AG10803 (cell line): Measurements from ENCODE around the gene TBL3.
A peak's percentile ranks its signal among the peaks of the same experiment; 100 is the strongest.

ENCODE experiments used
- DNase-seq: peaks from one replicate; pipeline ENCODE4 v3.0.0; 2010; ENCODE audit warnings: low read depth
- H3K4me3 ChIP-seq: 2 replicates; pipeline ENCODE4 v1.5.1; 2011; ENCODE audit warnings: mild to moderate bottlenecking, low read length, control low read depth
- CTCF ChIP-seq: conservative IDR thresholded peaks from 2 replicates; pipeline ENCODE4 v1.5.1; 2011; ENCODE audit warnings: mild to moderate bottlenecking, low read length, control low read depth, inconsistent platforms

TBL3 gene

GRCh38 chr16:2025878-2026460, 54.1 kb downstream of the TBL3 start:
- no peak for TF ChIP-seq CTCF
- DNase-seq, result no peak
- H3K4me3 ChIP-seq, result peak overlapping the region; percentile 55

GRCh38 chr16:2026461-2027023, 54.7 kb downstream of the TBL3 start, which contains the start of gene NHERF2:
Gene NHERF2, plus strand, starts transcription at chr16:2026902. Its CDS starts 104 bp downstream, at chr16:2027006.
- H3K4me3 ChIP-seq, result peak within 1 kb of the TSS; percentile 73
- no peak for DNase-seq
- no peak for TF ChIP-seq CTCF

GRCh38 chr16:2027024-2028010, 55.5 kb downstream of the TBL3 start:
- peak overlapping the region; percentile 73 for H3K4me3 ChIP-seq
- no peak for TF ChIP-seq CTCF
- DNase-seq, result peak; percentile 48

- TF ChIP-seq CTCF, result no peak
- no peak for DNase-seq
- H3K4me3 ChIP-seq, result peak overlapping the region; percentile 73
Observed at GRCh38 chr16:2028146-2028545, 56.3 kb downstream of the TBL3 start.

GRCh38 chr16:2028620-2029220, 56.9 kb downstream of the TBL3 start:
- TF ChIP-seq CTCF, result no peak
- H3K4me3 ChIP-seq, result no peak overlapping the region; the same call in 1 of the 2 replicates
- DNase-seq, result no peak

GRCh38 chr16:2029350-2029749, 57.5 kb downstream of the TBL3 start:
- no peak for DNase-seq
- no peak overlapping the region for H3K4me3 ChIP-seq
- no peak for TF ChIP-seq CTCF
